Uterus (tissue), 4 donors: ENCODE measurements around the gene RASAL2. TPM values are rescaled to one million over a fixed set of nuclear protein-coding genes. Genes with fewer than 3 reads are reported as not detected.
"Not testable (repeated sequence)": the region's sequence is repeated elsewhere in the genome, so short reads cannot be mapped to it uniquely, and the experiment has no call there.

ENCODE experiments used
- DNase-seq, 2 donors: peaks; one replicate each; pipeline ENCODE4 v3.0.0-alpha.2; 2019 to 2020
- H3K27ac ChIP-seq, 2 donors: fragments of 200-600 bp; sonication (generic); 1 replicate in 1 of 2; 2 replicates in 1 of 2; pipeline ENCODE4 v1.5.1; 2016 to 2018
- H3K27me3 ChIP-seq, 2 donors: fragments of 200-600 bp; sonication (generic); one replicate each; pipeline ENCODE4 v1.5.1; 2018 to 2019; ENCODE audit warnings: control low read depth in 1 of 2
- H3K36me3 ChIP-seq, 2 donors: fragments of 200-600 bp; sonication (generic); one replicate each; pipeline ENCODE4 v1.5.1; 2019; ENCODE audit warnings: control low read depth in 1 of 2
- H3K4me1 ChIP-seq, 2 donors: fragments of 200-600 bp; sonication (generic); one replicate each; pipeline ENCODE4 v1.5.1; 2018 to 2019; ENCODE audit warnings: control low read depth in 1 of 2
- H3K4me3 ChIP-seq, 2 donors: fragments of 200-600 bp; sonication (generic); 1 replicate in 1 of 2; 2 replicates in 1 of 2; pipeline ENCODE4 v1.5.1; 2018 to 2019; ENCODE audit warnings: mild to moderate bottlenecking in 1 of 2
- H3K9me3 ChIP-seq, 2 donors: fragments of 200-600 bp; sonication (generic); one replicate each; pipeline ENCODE4 v1.5.1; 2019; ENCODE audit warnings: control low read depth in 1 of 2
- CTCF ChIP-seq, 4 experiments: fragments of 200-600 bp in 2 of 4; fragments of 450-650 bp in 2 of 4; sonication (generic) in 2 of 4; IDR thresholded peaks; one replicate each; pipeline ENCODE4 v1.5.1; 2016 to 2019; ENCODE audit warnings: antibody characterized with exemption in 4 of 4, mild to moderate bottlenecking in 2 of 4, moderate library complexity in 1 of 4
- POLR2A ChIP-seq, 2 donors: fragments of 450-650 bp; IDR thresholded peaks; one replicate each; pipeline ENCODE4 v1.6.1; 2016; ENCODE audit warnings: antibody characterized with exemption in 2 of 2, mild to moderate bottlenecking in 1 of 2, moderate library complexity in 1 of 2
- intact Hi-C: fragments of 100-400 bp; cut with DNase I; formaldehyde crosslinking; loops from one replicate; pipeline ENCODE4 v1.15.1; 2023; ENCODE audit warnings: low total_unique reads
- total RNA-seq, 4 donors: library from RNA; depleted of rRNA in 3 of 4; stranded (reverse); fragments of >200 nt in 3 of 4; gene quantifications; one replicate each; pipeline versions ENCODE4 v1.1.0 to v1.2.4, GENCODE V29; 2014 to 2023
- donor health status: DM: yes; HTN: yes; CAD: no.

Gene RASAL2
- total RNA-seq, 4 donors from 2014 or later, result 10.0 to 42.5 (median 29.8) TPM

DNA sequence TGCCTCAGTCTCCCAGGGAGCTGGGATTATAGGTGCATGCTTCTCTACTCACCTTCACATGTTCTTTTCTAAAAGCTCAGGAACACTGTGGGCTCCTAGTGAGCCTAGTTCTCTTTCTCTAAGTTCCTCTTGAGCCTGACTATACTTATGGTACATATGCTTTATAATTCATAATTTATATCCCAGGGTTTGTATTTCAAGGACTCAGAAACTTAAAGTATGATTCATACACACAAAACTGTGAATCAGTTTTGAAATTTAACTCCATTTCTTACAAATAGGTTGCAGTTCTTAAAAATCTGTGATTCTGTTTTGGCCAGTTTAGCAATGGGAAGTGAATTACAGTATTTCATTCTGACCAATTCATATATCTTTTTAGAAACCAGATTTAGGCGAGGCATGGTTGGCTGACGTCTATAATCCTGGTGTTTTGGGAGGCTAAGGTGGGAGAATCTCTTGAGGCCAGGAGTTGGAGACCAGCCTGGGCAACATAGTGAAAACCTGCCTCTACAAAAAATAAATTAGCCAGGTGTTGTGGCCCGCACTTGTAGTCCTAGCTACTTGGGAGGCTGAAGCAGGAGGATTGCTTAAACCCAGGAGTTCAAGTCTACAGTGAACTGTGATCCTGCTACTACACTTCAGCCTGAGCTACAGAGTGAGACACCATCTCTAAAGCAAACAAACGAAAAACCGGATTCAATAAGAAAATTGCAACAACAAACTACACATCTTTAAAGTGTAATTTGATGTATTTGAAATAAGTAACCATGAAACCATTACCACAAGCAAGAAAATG is 15.6 kb downstream of the RASAL2 start:
- H3K4me3 ChIP-seq, result no peak overlapping the region
- DNase-seq, result no peak
- no peaks in the 10 kb centered on the region for H3K4me1 ChIP-seq
- H3K36me3 ChIP-seq, result no peaks in the 10 kb centered on the region
- H3K9me3 ChIP-seq, result no peaks in the 10 kb centered on the region
- intact Hi-C loops, result no loop called here
- TF ChIP-seq POLR2A (IDR thresholded peaks at IDR 0.05), result no peak
- TF ChIP-seq CTCF (IDR thresholded peaks at IDR 0.05), result no peak
- no peaks in the 10 kb centered on the region for H3K27me3 ChIP-seq
- H3K27ac ChIP-seq, result no peak overlapping the region

GRCh38 chr1:178115260-178115659 is 21.4 kb downstream of the RASAL2 start:
- DNase-seq, result no peak
- TF ChIP-seq POLR2A (IDR thresholded peaks at IDR 0.05), result no peak
- no peak for TF ChIP-seq CTCF (IDR thresholded peaks at IDR 0.05)
- H3K27ac ChIP-seq, result no peak overlapping the region
- no peak overlapping the region for H3K4me3 ChIP-seq
- H3K4me1 ChIP-seq, result no peaks in the 10 kb centered on the region
- H3K36me3 ChIP-seq, result no peaks in the 10 kb centered on the region
- H3K27me3 ChIP-seq, result no peaks in the 10 kb centered on the region
- intact Hi-C loops, result no loop called here
- no peaks in the 10 kb centered on the region for H3K9me3 ChIP-seq

DNA sequence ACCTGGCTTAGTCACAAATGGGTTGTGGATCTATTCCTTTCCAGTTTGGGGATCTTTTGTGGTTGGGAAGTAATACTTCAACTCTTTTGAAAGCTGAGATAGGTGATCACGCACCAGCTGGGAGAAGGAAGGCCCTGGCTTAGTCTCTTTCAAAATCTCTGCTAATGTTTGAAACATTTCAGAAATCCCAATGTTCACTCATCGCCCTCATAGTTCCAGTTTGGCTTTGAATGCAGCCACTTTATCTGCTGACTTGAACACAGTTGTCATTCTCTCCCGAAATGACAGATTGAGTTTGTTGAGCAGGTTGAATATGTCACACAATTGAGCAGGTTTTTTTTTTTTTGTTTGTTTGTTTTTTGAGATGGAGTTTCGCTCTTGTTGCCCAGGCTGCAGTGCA is 24.6 kb downstream of the RASAL2 start:
- intact Hi-C loops, result no loop called here
- Histone ChIP-seq H3K9me3 (no peaks in the 10 kb centered on the region), H3K27me3 (no peaks in the 10 kb centered on the region), H3K27ac (no peak overlapping the region), H3K36me3 (no peaks in the 10 kb centered on the region), H3K4me1 (no peaks in the 10 kb centered on the region), H3K4me3 (no peak overlapping the region)
- TF ChIP-seq CTCF (IDR thresholded peaks at IDR 0.05), result no peak
- TF ChIP-seq POLR2A (IDR thresholded peaks at IDR 0.05), result no peak
- DNase-seq, result no peak

- no peaks in the 10 kb centered on the region for H3K4me1 ChIP-seq
- no peak overlapping the region for H3K4me3 ChIP-seq
- H3K36me3 ChIP-seq, result no peaks in the 10 kb centered on the region
- TF ChIP-seq POLR2A (IDR thresholded peaks at IDR 0.05) (no peak), CTCF (IDR thresholded peaks at IDR 0.05) (no peak)
- no peaks in the 10 kb centered on the region for H3K27me3 ChIP-seq
- intact Hi-C loops, result no loop called here
- DNase-seq, result no peak
- no peak overlapping the region for H3K27ac ChIP-seq
- H3K9me3 ChIP-seq, result no peaks in the 10 kb centered on the region
Measured at GRCh38 chr1:178119628-178120027, 25.7 kb downstream of the RASAL2 start.

DNA sequence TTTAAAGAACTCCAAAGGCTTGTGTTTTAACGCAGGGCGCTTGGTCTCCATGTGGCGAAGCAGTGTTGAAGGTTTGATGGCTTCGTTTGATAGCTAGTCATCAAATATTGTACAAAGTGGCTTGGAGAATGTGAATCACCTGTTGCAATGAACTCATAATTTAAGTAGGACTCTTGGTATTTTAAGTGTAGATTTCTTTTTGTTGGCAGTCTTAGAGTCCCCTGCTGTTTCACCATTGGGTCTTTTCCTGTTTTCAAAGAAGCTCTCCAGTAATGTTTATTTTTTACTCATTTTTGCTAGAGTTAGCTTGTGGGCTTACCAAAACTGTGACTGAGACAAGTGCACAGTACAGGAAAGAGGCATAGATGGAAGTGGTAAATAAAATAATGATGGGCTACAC is 26.2 kb downstream of the RASAL2 start:
- no peaks in the 10 kb centered on the region for H3K9me3 ChIP-seq
- no peaks in the 10 kb centered on the region for H3K4me1 ChIP-seq
- intact Hi-C loops, result no loop called here
- TF ChIP-seq POLR2A (IDR thresholded peaks at IDR 0.05), result no peak
- no peak for TF ChIP-seq CTCF (IDR thresholded peaks at IDR 0.05)
- H3K27ac ChIP-seq, result no peak overlapping the region
- no peaks in the 10 kb centered on the region for H3K27me3 ChIP-seq
- no peak overlapping the region for H3K4me3 ChIP-seq
- H3K36me3 ChIP-seq, result no peaks in the 10 kb centered on the region
- no peak for DNase-seq

GRCh38 chr1:178120520-178121052 is 26.7 kb downstream of the RASAL2 start:
- H3K4me3 ChIP-seq, H3K27me3 ChIP-seq, H3K36me3 ChIP-seq, intact Hi-C loops, H3K9me3 ChIP-seq, DNase-seq, H3K4me1 ChIP-seq, H3K27ac ChIP-seq: not testable (repeated sequence)
